Uterus (tissue), 4 donors: ENCODE results near the gene TCP1. TPM values are rescaled to one million over a fixed set of nuclear protein-coding genes. Genes with fewer than 3 reads are reported as not detected.
"Not testable (repeated sequence)": the region's sequence is repeated elsewhere in the genome, so short reads cannot be mapped to it uniquely, and the experiment has no call there.

Source experiments
- DNase-seq, 2 donors: peaks; one replicate each; pipeline ENCODE4 v3.0.0-alpha.2; 2019 to 2020
- H3K27ac ChIP-seq, 2 donors: fragments of 200-600 bp; sonication (generic); 1 replicate in 1 of 2; 2 replicates in 1 of 2; pipeline ENCODE4 v1.5.1; 2016 to 2018
- H3K27me3 ChIP-seq, 2 donors: fragments of 200-600 bp; sonication (generic); one replicate each; pipeline ENCODE4 v1.5.1; 2018 to 2019; ENCODE audit warnings: control low read depth in 1 of 2
- H3K36me3 ChIP-seq, 2 donors: fragments of 200-600 bp; sonication (generic); one replicate each; pipeline ENCODE4 v1.5.1; 2019; ENCODE audit warnings: control low read depth in 1 of 2
- H3K4me1 ChIP-seq, 2 donors: fragments of 200-600 bp; sonication (generic); one replicate each; pipeline ENCODE4 v1.5.1; 2018 to 2019; ENCODE audit warnings: control low read depth in 1 of 2
- H3K4me3 ChIP-seq, 2 donors: fragments of 200-600 bp; sonication (generic); 1 replicate in 1 of 2; 2 replicates in 1 of 2; pipeline ENCODE4 v1.5.1; 2018 to 2019; ENCODE audit warnings: mild to moderate bottlenecking in 1 of 2
- H3K9me3 ChIP-seq, 2 donors: fragments of 200-600 bp; sonication (generic); one replicate each; pipeline ENCODE4 v1.5.1; 2019; ENCODE audit warnings: control low read depth in 1 of 2
- CTCF ChIP-seq, 4 experiments: fragments of 200-600 bp in 2 of 4; fragments of 450-650 bp in 2 of 4; sonication (generic) in 2 of 4; IDR thresholded peaks; one replicate each; pipeline ENCODE4 v1.5.1; 2016 to 2019; ENCODE audit warnings: antibody characterized with exemption in 4 of 4, mild to moderate bottlenecking in 2 of 4, moderate library complexity in 1 of 4
- POLR2A ChIP-seq, 2 donors: fragments of 450-650 bp; IDR thresholded peaks; one replicate each; pipeline ENCODE4 v1.6.1; 2016; ENCODE audit warnings: antibody characterized with exemption in 2 of 2, mild to moderate bottlenecking in 1 of 2, moderate library complexity in 1 of 2
- intact Hi-C: fragments of 100-400 bp; cut with DNase I; formaldehyde crosslinking; loops from one replicate; pipeline ENCODE4 v1.15.1; 2023; ENCODE audit warnings: low total_unique reads
- total RNA-seq, 4 donors: library from RNA; depleted of rRNA in 3 of 4; stranded (reverse); fragments of >200 nt in 3 of 4; gene quantifications; one replicate each; pipeline versions ENCODE4 v1.1.0 to v1.2.4, GENCODE V29; 2014 to 2023
- donor health status: DM: yes; HTN: yes; CAD: no.

Gene TCP1
- total RNA-seq, 4 donors from 2014 or later: 109 to 241 (median 170) TPM

- Histone ChIP-seq H3K36me3 (no peaks in the 10 kb centered on the region), H3K4me3 (no peak overlapping the region), H3K9me3 (no peaks in the 10 kb centered on the region), H3K27me3 (no peaks in the 10 kb centered on the region), H3K4me1 (no peaks in the 10 kb centered on the region), H3K27ac (no peak overlapping the region)
- intact Hi-C loops: no loop called here
- no peak for TF ChIP-seq CTCF (IDR thresholded peaks at IDR 0.05)
- no peak for TF ChIP-seq POLR2A (IDR thresholded peaks at IDR 0.05)
- no peak for DNase-seq
Measured at GRCh38 chr6:159756508-159756907, 32.9 kb downstream of the TCP1 start.

GRCh38 chr6:159754959-159755914, 34.2 kb downstream of the TCP1 start:
- TF ChIP-seq POLR2A (IDR thresholded peaks at IDR 0.05) (no peak), CTCF (IDR thresholded peaks at IDR 0.05) (no peak)
- no peaks in the 10 kb centered on the region for H3K27me3 ChIP-seq
- H3K4me3 ChIP-seq: no peak overlapping the region
- H3K4me1 ChIP-seq: no peaks in the 10 kb centered on the region
- DNase-seq: no peak
- intact Hi-C loops: no loop called here
- no peak overlapping the region for H3K27ac ChIP-seq
- H3K36me3 ChIP-seq: no peaks in the 10 kb centered on the region
- no peaks in the 10 kb centered on the region for H3K9me3 ChIP-seq

GRCh38 chr6:159754401-159754800, 35.0 kb downstream of the TCP1 start:
- Histone ChIP-seq H3K4me3 (no peak overlapping the region), H3K36me3 (no peaks in the 10 kb centered on the region), H3K27me3 (no peaks in the 10 kb centered on the region), H3K4me1 (no peaks in the 10 kb centered on the region), H3K27ac (no peak overlapping the region), H3K9me3 (no peaks in the 10 kb centered on the region)
- no peak for DNase-seq
- TF ChIP-seq CTCF (IDR thresholded peaks at IDR 0.05) (no peak), POLR2A (IDR thresholded peaks at IDR 0.05) (no peak)
- intact Hi-C loops: no loop called here

GRCh38 chr6:159753081-159753872, 36.1 kb downstream of the TCP1 start:
- Histone ChIP-seq H3K4me1 (no peaks in the 10 kb centered on the region), H3K9me3 (no peaks in the 10 kb centered on the region), H3K27ac (no peak overlapping the region), H3K27me3 (no peaks in the 10 kb centered on the region), H3K4me3 (no peak overlapping the region), H3K36me3 (no peaks in the 10 kb centered on the region)
- DNase-seq: no peak
- intact Hi-C loops: no loop called here
- TF ChIP-seq POLR2A (IDR thresholded peaks at IDR 0.05) (no peak), CTCF (IDR thresholded peaks at IDR 0.05) (no peak)

DNA sequence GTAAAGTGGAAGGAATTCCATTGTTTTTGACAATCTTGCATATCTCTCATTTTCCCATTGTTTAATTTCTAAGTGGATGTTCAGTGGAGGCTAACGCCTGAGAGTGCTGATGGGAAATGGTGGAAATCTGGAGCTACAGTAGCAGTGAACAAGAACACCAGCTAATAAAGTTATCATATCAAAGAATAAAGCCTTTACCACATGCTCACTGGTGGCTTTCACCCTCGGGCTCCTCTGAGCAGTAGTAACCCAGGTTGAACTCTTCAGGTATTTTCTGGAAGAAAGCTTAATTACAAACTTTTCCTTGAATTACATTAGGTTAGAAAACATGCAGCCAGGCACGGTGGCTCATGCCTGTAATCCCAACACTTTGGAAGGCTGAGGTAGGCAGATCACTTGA, 38.0 kb downstream of the TCP1 start:
- H3K4me3 ChIP-seq: no peak overlapping the region
- no peaks in the 10 kb centered on the region for H3K4me1 ChIP-seq
- DNase-seq: no peak
- no peaks in the 10 kb centered on the region for H3K9me3 ChIP-seq
- H3K27ac ChIP-seq: no peak overlapping the region
- TF ChIP-seq CTCF (IDR thresholded peaks at IDR 0.05) (no peak), POLR2A (IDR thresholded peaks at IDR 0.05) (no peak)
- no peaks in the 10 kb centered on the region for H3K27me3 ChIP-seq
- intact Hi-C loops: no loop called here
- H3K36me3 ChIP-seq: no peaks in the 10 kb centered on the region

GRCh38 chr6:159748127-159748526, 41.3 kb downstream of the TCP1 start:
- H3K36me3 ChIP-seq, H3K27me3 ChIP-seq, intact Hi-C loops, H3K4me3 ChIP-seq, DNase-seq, H3K9me3 ChIP-seq, H3K27ac ChIP-seq, H3K4me1 ChIP-seq: not testable (repeated sequence)
